SU-DHL-6 (cell line): ENCODE measurements around the gene BAIAP2L1.

Source experiments
- CTCF ChIP-seq: fragments of 200-600 bp; sonication (generic); IDR thresholded peaks from one replicate; pipeline ENCODE4 v1.5.1; 2017; ENCODE audit warnings: antibody characterized with exemption, mild to moderate bottlenecking, low read length, moderate library complexity; ENCODE audit not compliant: insufficient read depth, poor library complexity, severe bottlenecking
- EZH2phosphoT487 ChIP-seq: fragments of 200-600 bp; sonication (generic), shearing (Covaris generic); conservative IDR thresholded peaks from 2 replicates; pipeline ENCODE4 v1.6.1; 2018; ENCODE audit warnings: mild to moderate bottlenecking, antibody characterized with exemption, low read length, moderate library complexity, mixed read lengths

- TF ChIP-seq CTCF (no peak), EZH2phosphoT487 (no peak)
These were observed 152.7 kb downstream of the BAIAP2L1 start for GRCh38 chr7:98248156-98248555.
